HEK293T (cell line): ENCODE results near the gene OR51G1.
"Not testable (repeated sequence)": the region's sequence is repeated elsewhere in the genome, so short reads cannot be mapped to it uniquely, and the experiment has no call there.

Experiments used
- BHLHE40 ChIP-seq: fragments of 450-650 bp; IDR thresholded peaks from 2 replicates; pipeline ENCODE4 v1.6.1; 2016; ENCODE audit warnings: mild to moderate bottlenecking, moderate library complexity, borderline replicate concordance
- ELF4 ChIP-seq: fragments of 450-650 bp; IDR thresholded peaks from 2 replicates; pipeline ENCODE4 v1.6.1; 2017; ENCODE audit warnings: antibody characterized with exemption
- FOXK2 ChIP-seq: fragments of 450-650 bp; IDR thresholded peaks from 2 replicates; pipeline ENCODE4 v1.6.1; 2016; ENCODE audit warnings: mild to moderate bottlenecking
- HDGF ChIP-seq: fragments of 450-650 bp; IDR thresholded peaks from 2 replicates; pipeline ENCODE4 v1.6.1; 2017; ENCODE audit warnings: antibody characterized with exemption, borderline replicate concordance
- L3MBTL2 ChIP-seq: fragments of 450-650 bp; conservative IDR thresholded peaks from 2 replicates; pipeline ENCODE4 v1.6.1; 2016; ENCODE audit warnings: mild to moderate bottlenecking
- LEF1 ChIP-seq: fragments of 450-650 bp; IDR thresholded peaks from 2 replicates; pipeline ENCODE4 v1.6.1; 2017; ENCODE audit warnings: mild to moderate bottlenecking, borderline replicate concordance
- NFRKB ChIP-seq: fragments of 450-650 bp; IDR thresholded peaks from 2 replicates; pipeline ENCODE4 v1.6.1; 2016; ENCODE audit warnings: mild to moderate bottlenecking, moderate library complexity
- PKNOX1 ChIP-seq: fragments of 450-650 bp; IDR thresholded peaks from 2 replicates; pipeline ENCODE4 v1.6.1; 2016
- SP1 ChIP-seq: fragments of 450-650 bp; IDR thresholded peaks from 2 replicates; pipeline ENCODE4 v1.6.1; 2017
- SUZ12 ChIP-seq: fragments of 450-650 bp; IDR thresholded peaks from 2 replicates; pipeline ENCODE4 v1.6.1; 2016; ENCODE audit warnings: mild to moderate bottlenecking
- TARDBP ChIP-seq: fragments of 450-650 bp; IDR thresholded peaks from 2 replicates; pipeline ENCODE4 v1.6.1; 2016

- TF ChIP-seq SUZ12, ELF4, SP1, BHLHE40, TARDBP, FOXK2, HDGF, L3MBTL2, PKNOX1, NFRKB, LEF1: not testable (repeated sequence)
Observed at GRCh38 chr11:4955613-4956012, 31.5 kb upstream of the OR51G1 start, which contains the start of gene OR51A2.
